Measurements from ENCODE around the gene CLPSL2.
"Not testable (repeated sequence)": the region's sequence is repeated elsewhere in the genome, so short reads cannot be mapped to it uniquely, and the experiment has no call there.

The CLPSL2 gene

GRCh38 chr6:35776364-35777215 lies at the start of gene CLPSL2:
TSS of gene CLPSL2 (plus strand) at chr6:35776598. CDS start at chr6:35776619, 21 bp downstream.
- no peak for DNase-seq

GRCh38 chr6:35727231-35727934 lies 49.0 kb upstream of the CLPSL2 start:
- DNase-seq, result no peak

- DNase-seq, result no peak
Observed at GRCh38 chr6:35727935-35728682, 48.3 kb upstream of the CLPSL2 start.

GRCh38 chr6:35728683-35729678 lies 47.4 kb upstream of the CLPSL2 start:
- DNase-seq, result no peak

GRCh38 chr6:35729722-35730121 lies 46.7 kb upstream of the CLPSL2 start:
- DNase-seq, result no peak

GRCh38 chr6:35730745-35731413 lies 45.5 kb upstream of the CLPSL2 start:
- no peak for DNase-seq

GRCh38 chr6:35731414-35731735 lies 45.0 kb upstream of the CLPSL2 start:
- peak; percentile 67 for DNase-seq

GRCh38 chr6:35731736-35732532 lies 44.5 kb upstream of the CLPSL2 start:
- DNase-seq, result peak; percentile 24

- no peak for DNase-seq
Observed at GRCh38 chr6:35733633-35734032, 42.8 kb upstream of the CLPSL2 start.

GRCh38 chr6:35734319-35734718 lies 42.1 kb upstream of the CLPSL2 start:
- DNase-seq, result not testable (repeated sequence)

- no peak for DNase-seq
Observed at GRCh38 chr6:35735452-35735851, 40.9 kb upstream of the CLPSL2 start.

GRCh38 chr6:35736253-35736894 lies 40.0 kb upstream of the CLPSL2 start:
- no peak for DNase-seq

- DNase-seq, result no peak
Observed at GRCh38 chr6:35736982-35737412, 39.4 kb upstream of the CLPSL2 start, which contains the start of gene ARMC12. TSS of gene ARMC12 (plus strand) at chr6:35737032. CDS start at chr6:35737109, 77 bp downstream.

- peak; percentile 59 for DNase-seq
Observed at GRCh38 chr6:35737413-35738211, 38.8 kb upstream of the CLPSL2 start.

- DNase-seq, result no peak
Observed at GRCh38 chr6:35739645-35740524, 36.5 kb upstream of the CLPSL2 start.

GRCh38 chr6:35742842-35743241 lies 33.6 kb upstream of the CLPSL2 start:
- DNase-seq, result no peak

GRCh38 chr6:35745509-35745908 lies 30.9 kb upstream of the CLPSL2 start:
- DNase-seq, result no peak

GRCh38 chr6:35746516-35746915 lies 29.9 kb upstream of the CLPSL2 start:
- DNase-seq, result no peak

All from NCI-H1436 treated with DMSO at 0.1 percent for 48 hours (cell line).